HepG2 (cell line): ENCODE data around the gene PSMG4. TPM values are rescaled to one million over a fixed set of nuclear protein-coding genes. Genes with fewer than 3 reads are reported as not detected.
A peak's percentile ranks its signal among the peaks of the same experiment; 100 is the strongest.

Experiments
- HES4 ChIP-seq: sonication (generic); formaldehyde crosslinking; IDR thresholded peaks from 2 replicates; pipeline ENCODE4 v1.9.0; 2021; ENCODE audit warnings: mild to moderate bottlenecking, missing genetic modification reagents, borderline replicate concordance
- MIXL1 ChIP-seq: IDR thresholded peaks from 2 replicates; pipeline ENCODE4 v1.6.1; 2016
- MYC ChIP-seq: sonication (generic); formaldehyde crosslinking; IDR thresholded peaks from 2 replicates; pipeline ENCODE4 v1.9.0; 2021; ENCODE audit warnings: missing genetic modification reagents, borderline replicate concordance
- POLR2A ChIP-seq, 2 experiments: IDR thresholded peaks; 2 replicates each; pipeline ENCODE4 v1.6.1; 2011; ENCODE audit warnings: low read depth in 2 of 2, low read length in 2 of 2, mild to moderate bottlenecking in 1 of 2, moderate library complexity in 1 of 2; ENCODE audit not compliant: insufficient read depth in 1 of 2
- RXRA ChIP-seq: sonication (generic); formaldehyde crosslinking; IDR thresholded peaks from 2 replicates; pipeline ENCODE4 v1.5.1; 2020; ENCODE audit warnings: missing genetic modification reagents
- SP5 ChIP-seq: IDR thresholded peaks from 2 replicates; pipeline ENCODE4 v1.6.1; 2016; ENCODE audit warnings: low read depth, borderline replicate concordance
- TP53 ChIP-seq: sonication (generic); formaldehyde crosslinking; conservative IDR thresholded peaks from 2 replicates; pipeline ENCODE4 v1.4.0; 2020; ENCODE audit warnings: missing genetic modification reagents
- ZMYM2 ChIP-seq: sonication (generic); formaldehyde crosslinking; IDR thresholded peaks from 2 replicates; pipeline ENCODE4 v1.8.0; 2022; ENCODE audit warnings: mild to moderate bottlenecking, missing genetic modification reagents
- ZNF205 ChIP-seq: IDR thresholded peaks from 2 replicates; pipeline ENCODE4 v1.6.1; 2018; ENCODE audit warnings: missing biosample characterization, missing genetic modification reagents
- ZNF772 ChIP-seq: sonication (generic); formaldehyde crosslinking; IDR thresholded peaks from 2 replicates; pipeline ENCODE4 v1.5.0; 2020; ENCODE audit warnings: mild to moderate bottlenecking, missing genetic modification reagents
- ZNF780A ChIP-seq: sonication (generic); formaldehyde crosslinking; IDR thresholded peaks from 2 replicates; pipeline ENCODE4 v1.8.0; 2022; ENCODE audit warnings: mild to moderate bottlenecking, missing genetic modification reagents, moderate library complexity
- ZSCAN31 ChIP-seq: sonication (generic); formaldehyde crosslinking; IDR thresholded peaks from 2 replicates; pipeline ENCODE4 v1.5.0; 2020; ENCODE audit warnings: low read depth, mild to moderate bottlenecking, missing genetic modification reagents
- polyA plus RNA-seq, 8 experiments: library from polyadenylated mRNA; depleted of rRNA in 3 of 8; stranded (reverse) in 7 of 8; unstranded in 1 of 8; fragments of >200 nt; fragmentation: Illumina TruSeq in 4 of 8; extraction: Trizol in 4 of 8; gene quantifications; 2 replicates each; pipeline versions ENCODE4 v1.2.1 to v1.2.3, GENCODE V29; 2011 to 2016; ENCODE audit warnings: low read depth in 4 of 8, missing spikeins in 1 of 8, mixed read lengths in 1 of 8; ENCODE audit not compliant: insufficient read depth in 1 of 8
- total RNA-seq, 5 experiments: library from RNA; depleted of rRNA; stranded (reverse); fragments of >200 nt; fragmentation: Illumina TruSeq; extraction: Trizol; gene quantifications; 2 replicates each; pipeline ENCODE4 v1.2.3, GENCODE V29; 2016; ENCODE audit warnings: low read depth in 1 of 5
- TF ChIP-seq, protein P1 (sequence below): sonication (generic); formaldehyde crosslinking; IDR thresholded peaks from 2 replicates; pipeline ENCODE4 v1.8.0; 2022; ENCODE audit warnings: mild to moderate bottlenecking, missing genetic modification reagents; ENCODE audit not compliant: insufficient replicate concordance
- TF ChIP-seq, protein P2 (sequence below): sonication (generic); formaldehyde crosslinking; IDR thresholded peaks from 2 replicates; pipeline ENCODE4 v1.9.0; 2022; ENCODE audit warnings: missing genetic modification reagents, mild to moderate bottlenecking, borderline replicate concordance
- TF ChIP-seq, protein P3 (sequence below): IDR thresholded peaks from 2 replicates; pipeline ENCODE4 v1.6.1; 2018; ENCODE audit warnings: missing genetic modification reagents
- TF ChIP-seq, protein P4 (sequence below): sonication (generic); formaldehyde crosslinking; IDR thresholded peaks from 2 replicates; pipeline ENCODE4 v1.5.0; 2020; ENCODE audit warnings: missing genetic modification reagents, mild to moderate bottlenecking, borderline replicate concordance
- TF ChIP-seq, protein P5 (sequence below): sonication (generic); formaldehyde crosslinking; IDR thresholded peaks from 2 replicates; pipeline ENCODE4 v1.4.0; 2020; ENCODE audit warnings: low read depth, missing genetic modification reagents
- TF ChIP-seq, protein P6 (sequence below): sonication (generic); formaldehyde crosslinking; IDR thresholded peaks from 2 replicates; pipeline ENCODE4 v1.4.0; 2020; ENCODE audit warnings: missing genetic modification reagents

Gene PSMG4
- total and polyA plus RNA-seq, 2 of the 13 experiments (the other 11 are each of a cell fraction or from before 2014, with no cell fraction given), result 28.5 to 32.8 TPM

DNA sequence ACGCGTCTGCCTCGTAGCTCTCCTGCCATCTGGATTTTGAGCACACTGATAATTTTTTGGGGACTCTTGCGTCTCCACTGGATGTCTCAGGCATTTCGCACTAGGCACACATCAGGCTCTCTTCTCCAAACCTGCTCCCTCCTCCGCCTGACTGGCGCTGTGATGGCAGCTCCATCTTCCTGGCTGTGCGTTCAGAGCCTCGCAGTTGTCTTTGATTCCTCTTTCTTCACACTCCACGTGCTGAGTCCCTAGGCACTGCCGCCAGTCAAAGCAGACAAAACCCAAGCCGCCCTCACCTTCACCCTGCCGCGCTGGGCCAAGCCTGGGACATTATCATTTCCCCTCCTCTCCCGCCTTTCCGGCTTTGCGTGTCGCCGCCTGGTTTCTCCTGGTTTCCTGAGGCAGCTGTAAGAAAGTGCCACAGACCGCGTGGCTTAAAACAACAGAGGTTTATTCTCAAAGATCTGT, 778 bp downstream of the PSMG4 start (continued):
- TF ChIP-seq HES4 (CRISPR knock-in tag), result no peak
- peak; percentile 49; the same call in 1 of the 2 replicates for TF ChIP-seq ZNF772
- TF ChIP-seq, protein P1, sequence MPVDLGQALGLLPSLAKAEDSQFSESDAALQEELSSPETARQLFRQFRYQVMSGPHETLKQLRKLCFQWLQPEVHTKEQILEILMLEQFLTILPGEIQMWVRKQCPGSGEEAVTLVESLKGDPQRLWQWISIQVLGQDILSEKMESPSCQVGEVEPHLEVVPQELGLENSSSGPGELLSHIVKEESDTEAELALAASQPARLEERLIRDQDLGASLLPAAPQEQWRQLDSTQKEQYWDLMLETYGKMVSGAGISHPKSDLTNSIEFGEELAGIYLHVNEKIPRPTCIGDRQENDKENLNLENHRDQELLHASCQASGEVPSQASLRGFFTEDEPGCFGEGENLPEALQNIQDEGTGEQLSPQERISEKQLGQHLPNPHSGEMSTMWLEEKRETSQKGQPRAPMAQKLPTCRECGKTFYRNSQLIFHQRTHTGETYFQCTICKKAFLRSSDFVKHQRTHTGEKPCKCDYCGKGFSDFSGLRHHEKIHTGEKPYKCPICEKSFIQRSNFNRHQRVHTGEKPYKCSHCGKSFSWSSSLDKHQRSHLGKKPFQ (CRISPR knock-in tag), result no peak
- TF ChIP-seq RXRA, result peak; percentile 50; the same call in 1 of the 2 replicates
- TF ChIP-seq MIXL1, result peak; percentile 30; the same call in 1 of the 2 replicates
- TF ChIP-seq, protein P2, sequence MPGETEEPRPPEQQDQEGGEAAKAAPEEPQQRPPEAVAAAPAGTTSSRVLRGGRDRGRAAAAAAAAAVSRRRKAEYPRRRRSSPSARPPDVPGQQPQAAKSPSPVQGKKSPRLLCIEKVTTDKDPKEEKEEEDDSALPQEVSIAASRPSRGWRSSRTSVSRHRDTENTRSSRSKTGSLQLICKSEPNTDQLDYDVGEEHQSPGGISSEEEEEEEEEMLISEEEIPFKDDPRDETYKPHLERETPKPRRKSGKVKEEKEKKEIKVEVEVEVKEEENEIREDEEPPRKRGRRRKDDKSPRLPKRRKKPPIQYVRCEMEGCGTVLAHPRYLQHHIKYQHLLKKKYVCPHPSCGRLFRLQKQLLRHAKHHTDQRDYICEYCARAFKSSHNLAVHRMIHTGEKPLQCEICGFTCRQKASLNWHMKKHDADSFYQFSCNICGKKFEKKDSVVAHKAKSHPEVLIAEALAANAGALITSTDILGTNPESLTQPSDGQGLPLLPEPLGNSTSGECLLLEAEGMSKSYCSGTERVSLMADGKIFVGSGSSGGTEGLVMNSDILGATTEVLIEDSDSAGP (CRISPR knock-in tag), result peak; percentile 69; the same call in 1 of the 2 replicates
- TF ChIP-seq, protein P3, sequence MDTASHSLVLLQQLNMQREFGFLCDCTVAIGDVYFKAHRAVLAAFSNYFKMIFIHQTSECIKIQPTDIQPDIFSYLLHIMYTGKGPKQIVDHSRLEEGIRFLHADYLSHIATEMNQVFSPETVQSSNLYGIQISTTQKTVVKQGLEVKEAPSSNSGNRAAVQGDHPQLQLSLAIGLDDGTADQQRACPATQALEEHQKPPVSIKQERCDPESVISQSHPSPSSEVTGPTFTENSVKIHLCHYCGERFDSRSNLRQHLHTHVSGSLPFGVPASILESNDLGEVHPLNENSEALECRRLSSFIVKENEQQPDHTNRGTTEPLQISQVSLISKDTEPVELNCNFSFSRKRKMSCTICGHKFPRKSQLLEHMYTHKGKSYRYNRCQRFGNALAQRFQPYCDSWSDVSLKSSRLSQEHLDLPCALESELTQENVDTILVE, result peak; percentile 32; the same call in 1 of the 2 replicates
- TF ChIP-seq, protein P4, sequence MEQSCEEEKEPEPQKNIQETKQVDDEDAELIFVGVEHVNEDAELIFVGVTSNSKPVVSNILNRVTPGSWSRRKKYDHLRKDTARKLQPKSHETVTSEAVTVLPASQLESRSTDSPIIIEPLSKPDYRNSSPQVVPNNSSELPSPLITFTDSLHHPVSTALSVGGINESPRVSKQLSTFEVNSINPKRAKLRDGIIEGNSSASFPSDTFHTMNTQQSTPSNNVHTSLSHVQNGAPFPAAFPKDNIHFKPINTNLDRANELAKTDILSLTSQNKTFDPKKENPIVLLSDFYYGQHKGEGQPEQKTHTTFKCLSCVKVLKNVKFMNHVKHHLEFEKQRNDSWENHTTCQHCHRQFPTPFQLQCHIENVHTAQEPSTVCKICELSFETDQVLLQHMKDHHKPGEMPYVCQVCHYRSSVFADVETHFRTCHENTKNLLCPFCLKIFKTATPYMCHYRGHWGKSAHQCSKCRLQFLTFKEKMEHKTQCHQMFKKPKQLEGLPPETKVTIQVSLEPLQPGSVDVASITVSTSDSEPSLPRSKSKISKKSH (CRISPR knock-in tag), result peak; percentile 43; the same call in 1 of the 2 replicates
- TF ChIP-seq ZNF780A (CRISPR knock-in tag), result 0 out of 2 replicates have a peak, but pooled peaks have one; percentile 1
- 0 out of 4 replicates have a peak, but pooled peaks of 1 of the 2 experiments have one; percentile 8 for TF ChIP-seq POLR2A (IDR thresholded peaks at IDR 0.05; ENCODE audit: insufficient read depth in 1 of 2, low read depth in 2 of 2, low read length in 2 of 2)
- no peak for TF ChIP-seq ZMYM2
- TF ChIP-seq ZNF205 (CRISPR knock-in tag), result 0 out of 2 replicates have a peak, but pooled peaks have one; percentile 72
- TF ChIP-seq SP5, result peak; percentile 33; the same call in 1 of the 2 replicates
- TF ChIP-seq TP53 (CRISPR knock-in tag), result no peak
- TF ChIP-seq ZSCAN31, result no peak
- TF ChIP-seq, protein P5, sequence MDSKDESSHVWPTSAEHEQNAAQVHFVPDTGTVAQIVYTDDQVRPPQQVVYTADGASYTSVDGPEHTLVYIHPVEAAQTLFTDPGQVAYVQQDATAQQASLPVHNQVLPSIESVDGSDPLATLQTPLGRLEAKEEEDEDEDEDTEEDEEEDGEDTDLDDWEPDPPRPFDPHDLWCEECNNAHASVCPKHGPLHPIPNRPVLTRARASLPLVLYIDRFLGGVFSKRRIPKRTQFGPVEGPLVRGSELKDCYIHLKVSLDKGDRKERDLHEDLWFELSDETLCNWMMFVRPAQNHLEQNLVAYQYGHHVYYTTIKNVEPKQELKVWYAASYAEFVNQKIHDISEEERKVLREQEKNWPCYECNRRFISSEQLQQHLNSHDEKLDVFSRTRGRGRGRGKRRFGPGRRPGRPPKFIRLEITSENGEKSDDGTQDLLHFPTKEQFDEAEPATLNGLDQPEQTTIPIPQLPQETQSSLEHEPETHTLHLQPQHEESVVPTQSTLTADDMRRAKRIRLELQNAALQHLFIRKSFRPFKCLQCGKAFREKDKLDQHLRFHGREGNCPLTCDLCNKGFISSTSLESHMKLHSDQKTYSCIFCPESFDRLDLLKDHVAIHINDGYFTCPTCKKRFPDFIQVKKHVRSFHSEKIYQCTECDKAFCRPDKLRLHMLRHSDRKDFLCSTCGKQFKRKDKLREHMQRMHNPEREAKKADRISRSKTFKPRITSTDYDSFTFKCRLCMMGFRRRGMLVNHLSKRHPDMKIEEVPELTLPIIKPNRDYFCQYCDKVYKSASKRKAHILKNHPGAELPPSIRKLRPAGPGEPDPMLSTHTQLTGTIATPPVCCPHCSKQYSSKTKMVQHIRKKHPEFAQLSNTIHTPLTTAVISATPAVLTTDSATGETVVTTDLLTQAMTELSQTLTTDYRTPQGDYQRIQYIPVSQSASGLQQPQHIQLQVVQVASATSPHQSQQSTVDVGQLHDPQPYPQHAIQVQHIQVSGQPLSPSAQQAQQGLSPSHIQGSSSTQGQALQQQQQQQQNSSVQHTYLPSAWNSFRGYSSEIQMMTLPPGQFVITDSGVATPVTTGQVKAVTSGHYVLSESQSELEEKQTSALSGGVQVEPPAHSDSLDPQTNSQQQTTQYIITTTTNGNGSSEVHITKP (CRISPR knock-in tag), result 0 out of 2 replicates have a peak, but pooled peaks have one; percentile 25
- TF ChIP-seq, protein P6, sequence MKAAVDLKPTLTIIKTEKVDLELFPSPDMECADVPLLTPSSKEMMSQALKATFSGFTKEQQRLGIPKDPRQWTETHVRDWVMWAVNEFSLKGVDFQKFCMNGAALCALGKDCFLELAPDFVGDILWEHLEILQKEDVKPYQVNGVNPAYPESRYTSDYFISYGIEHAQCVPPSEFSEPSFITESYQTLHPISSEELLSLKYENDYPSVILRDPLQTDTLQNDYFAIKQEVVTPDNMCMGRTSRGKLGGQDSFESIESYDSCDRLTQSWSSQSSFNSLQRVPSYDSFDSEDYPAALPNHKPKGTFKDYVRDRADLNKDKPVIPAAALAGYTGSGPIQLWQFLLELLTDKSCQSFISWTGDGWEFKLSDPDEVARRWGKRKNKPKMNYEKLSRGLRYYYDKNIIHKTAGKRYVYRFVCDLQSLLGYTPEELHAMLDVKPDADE (CRISPR knock-in tag), result 0 out of 2 replicates have a peak, but pooled peaks have one; percentile 6
- TF ChIP-seq MYC (CRISPR knock-in tag), result no peak
